Neural progenitor cell (in vitro differentiated cells): ENCODE measurements around the gene NDUFB4. TPM values are rescaled to one million over a fixed set of nuclear protein-coding genes. Genes with fewer than 3 reads are reported as not detected.
A peak's percentile ranks its signal among the peaks of the same experiment; 100 is the strongest.

Experiments used
- DNase-seq: peaks from one replicate; pipeline ENCODE4 v3.0.0-alpha.2; 2016; ENCODE audit warnings: low spot score
- H2AFZ ChIP-seq: fragments of 200-600 bp; sonication (generic); replicated peaks from 2 replicates; pipeline ENCODE4 v1.6.1; 2016; ENCODE audit warnings: antibody characterized with exemption
- H3F3A ChIP-seq: fragments of 200-600 bp; sonication (generic); 2 replicates; pipeline ENCODE4 v1.6.1; 2016; ENCODE audit warnings: antibody characterized with exemption, low read depth
- H3K27ac ChIP-seq: fragments of 200-600 bp; sonication (generic); 2 replicates; pipeline ENCODE4 v1.5.1; 2016; ENCODE audit warnings: mild to moderate bottlenecking
- H3K27me3 ChIP-seq: fragments of 200-600 bp; sonication (generic); 2 replicates; pipeline ENCODE4 v1.6.1; 2016; ENCODE audit warnings: mild to moderate bottlenecking, moderate library complexity
- H3K36me3 ChIP-seq: fragments of 200-600 bp; sonication (generic); 2 replicates; pipeline ENCODE4 v1.5.1; 2016
- H3K4me1 ChIP-seq: fragments of 200-600 bp; sonication (generic); 2 replicates; pipeline ENCODE4 v1.6.1; 2016; ENCODE audit warnings: mixed run types
- H3K4me2 ChIP-seq: fragments of 200-600 bp; sonication (generic); 2 replicates; pipeline ENCODE4 v1.6.1; 2016
- H3K4me3 ChIP-seq: fragments of 200-600 bp; sonication (generic); 2 replicates; pipeline ENCODE4 v1.5.1; 2016
- H3K79me2 ChIP-seq: fragments of 200-600 bp; sonication (generic); 2 replicates; pipeline ENCODE4 v1.6.1; 2016; ENCODE audit warnings: low read depth
- H3K9ac ChIP-seq: fragments of 200-600 bp; sonication (generic); 2 replicates; pipeline ENCODE4 v1.6.1; 2016
- H3K9me3 ChIP-seq: fragments of 200-600 bp; sonication (generic); 2 replicates; pipeline ENCODE4 v1.5.1; 2016; ENCODE audit warnings: low read depth
- H4K20me1 ChIP-seq: fragments of 200-600 bp; sonication (generic); 2 replicates; pipeline ENCODE4 v1.6.1; 2016; ENCODE audit warnings: low read depth
- H3K27ac Mint-ChIP-seq: 3 replicates; pipeline ENCODE4 v1.8.0; 2021; ENCODE audit warnings: mixed read lengths
- H3K27me3 Mint-ChIP-seq: 2 replicates; pipeline ENCODE4 v1.8.0; 2022; ENCODE audit warnings: low read depth, mild to moderate bottlenecking, inconsistent platforms, moderate library complexity, mixed read lengths; ENCODE audit not compliant: insufficient read depth
- H3K36me3 Mint-ChIP-seq: 3 replicates; pipeline ENCODE4 v1.8.0; 2021; ENCODE audit warnings: mixed read lengths
- H3K4me1 Mint-ChIP-seq: 3 replicates; pipeline ENCODE4 v1.8.0; 2021; ENCODE audit warnings: mixed read lengths
- H3K4me3 Mint-ChIP-seq: 3 replicates; pipeline ENCODE4 v1.8.0; 2021; ENCODE audit warnings: mild to moderate bottlenecking, moderate library complexity, mixed read lengths
- H3K9me3 Mint-ChIP-seq: 3 replicates; pipeline ENCODE4 v1.8.0; 2020; ENCODE audit warnings: mixed read lengths
- CTCF ChIP-seq: fragments of 200-600 bp; sonication (generic); IDR thresholded peaks from 2 replicates; pipeline ENCODE4 v1.5.1; 2017; ENCODE audit warnings: antibody characterized with exemption, mild to moderate bottlenecking
- EZH2 ChIP-seq: fragments of 200-600 bp; sonication (generic); IDR thresholded peaks from 2 replicates; pipeline ENCODE4 v1.6.1; 2017; ENCODE audit warnings: antibody characterized with exemption, mild to moderate bottlenecking, moderate library complexity
- EZH2phosphoT487 ChIP-seq: fragments of 200-600 bp; sonication (generic); IDR thresholded peaks from 2 replicates; pipeline ENCODE4 v1.6.1; 2017; ENCODE audit warnings: antibody characterized with exemption
- total RNA-seq: library from RNA; depleted of rRNA; stranded (reverse); fragments of >200 nt; gene quantifications from 2 replicates; pipeline ENCODE4 v1.2.3, GENCODE V29; 2015; ENCODE audit warnings: low replicate concordance

The NDUFB4 gene
- 132 and 172 TPM in 2 replicates for total RNA-seq

- H3K79me2 ChIP-seq, result peaks cover 44% of the 10 kb centered on the region
- no peak for TF ChIP-seq CTCF
- no peak for TF ChIP-seq EZH2
- no peak for TF ChIP-seq EZH2phosphoT487
- H3K4me3 ChIP-seq, result peak within 1 kb of the TSS; percentile 96
- Mint-ChIP-seq H3K36me3 (peaks cover 7% of the 10 kb centered on the region), H3K9me3 (no peaks in the 10 kb centered on the region), H3K4me3 (peak within 1 kb of the TSS; percentile 96), H3K4me1 (peaks cover 10% of the 10 kb centered on the region), H3K27ac (peak within 1 kb of the TSS; percentile 84), H3K27me3 (peaks cover 5% of the 10 kb centered on the region)
- no peaks in the 10 kb centered on the region for H3K9me3 ChIP-seq
- peaks cover 6% of the 10 kb centered on the region for H3F3A ChIP-seq
- DNase-seq, result peak; percentile 98
- H3K27me3 ChIP-seq, result no peaks in the 10 kb centered on the region
- H3K36me3 ChIP-seq, result peaks cover 8% of the 10 kb centered on the region
- H3K4me1 ChIP-seq, result peaks cover 4% of the 10 kb centered on the region
- H3K4me2 ChIP-seq, result peak within 1 kb of the TSS; percentile 75
- peak within 1 kb of the TSS; percentile 87 for H3K9ac ChIP-seq
- H3K27ac ChIP-seq, result peak within 1 kb of the TSS; percentile 85
- H2AFZ ChIP-seq, result peak within 1 kb of the TSS; percentile 99
- peaks cover 33% of the 10 kb centered on the region for H4K20me1 ChIP-seq
These were observed at the start of gene NDUFB4 for GRCh38 chr3:120596116-120596852. Gene NDUFB4, plus strand, starts transcription at chr3:120596336. Its CDS starts 24 bp downstream, at chr3:120596360.

- no peak overlapping the region for H3K4me3 Mint-ChIP-seq
These were observed 45.6 kb upstream of the NDUFB4 start for GRCh38 chr3:120550546-120550945.

GRCh38 chr3:120552184-120553172, 43.7 kb upstream of the NDUFB4 start:
- no peak overlapping the region for H3K4me3 Mint-ChIP-seq
- peaks cover 5% of the 10 kb centered on the region for H3K27me3 Mint-ChIP-seq
- Histone ChIP-seq H2AFZ (no peak overlapping the region), H3K36me3 (no peaks in the 10 kb centered on the region), H3K4me1 (no peaks in the 10 kb centered on the region), H3K9ac (no peak overlapping the region), H3K4me2 (no peak overlapping the region), H3K4me3 (no peak overlapping the region), H3K27me3 (no peaks in the 10 kb centered on the region), H3K27ac (no peak overlapping the region), H4K20me1 (no peaks in the 10 kb centered on the region), H3K9me3 (no peaks in the 10 kb centered on the region), H3K79me2 (no peaks in the 10 kb centered on the region), H3F3A (no peaks in the 10 kb centered on the region)
- no peaks in the 10 kb centered on the region for H3K9me3 Mint-ChIP-seq
- TF ChIP-seq EZH2phosphoT487 (no peak), CTCF (no peak), EZH2 (no peak)
- no peak for DNase-seq
- H3K36me3 Mint-ChIP-seq, result no peaks in the 10 kb centered on the region
- no peak overlapping the region for H3K27ac Mint-ChIP-seq
- peaks cover 3% of the 10 kb centered on the region for H3K4me1 Mint-ChIP-seq

More at GRCh38 chr3:120550546-120550945, 45.6 kb upstream of the NDUFB4 start:
- no peak for DNase-seq
- Mint-ChIP-seq H3K36me3 (no peaks in the 10 kb centered on the region), H3K9me3 (no peaks in the 10 kb centered on the region), H3K27me3 (peaks cover 2% of the 10 kb centered on the region), H3K4me1 (no peaks in the 10 kb centered on the region), H3K27ac (no peak overlapping the region)
- no peaks in the 10 kb centered on the region for H3F3A ChIP-seq
- no peaks in the 10 kb centered on the region for H3K79me2 ChIP-seq
- no peaks in the 10 kb centered on the region for H3K4me1 ChIP-seq
- no peaks in the 10 kb centered on the region for H4K20me1 ChIP-seq
- no peak overlapping the region for H3K4me2 ChIP-seq
- H3K4me3 ChIP-seq, result no peak overlapping the region
- no peaks in the 10 kb centered on the region for H3K9me3 ChIP-seq
- no peaks in the 10 kb centered on the region for H3K27me3 ChIP-seq
- H2AFZ ChIP-seq, result no peak overlapping the region
- no peaks in the 10 kb centered on the region for H3K36me3 ChIP-seq
- no peak overlapping the region for H3K9ac ChIP-seq
- H3K27ac ChIP-seq, result no peak overlapping the region
- TF ChIP-seq EZH2phosphoT487 (no peak), EZH2 (no peak), CTCF (no peak)
